HG03097 (cell line): ENCODE data around the gene HTR1D.
A peak's percentile ranks its signal among the peaks of the same experiment; 100 is the strongest.

Experiments used
- ATAC-seq: cut with Tn5 transposase; IDR thresholded peaks from one replicate; pipeline ENCODE4 v1.9.1; 2021; ENCODE audit not compliant: unreplicated experiment, low FRiP score

Gene HTR1D

GRCh38 chr1:23187637-23188036 is 29.7 kb downstream of the HTR1D start:
- ATAC-seq, result no peak

DNA sequence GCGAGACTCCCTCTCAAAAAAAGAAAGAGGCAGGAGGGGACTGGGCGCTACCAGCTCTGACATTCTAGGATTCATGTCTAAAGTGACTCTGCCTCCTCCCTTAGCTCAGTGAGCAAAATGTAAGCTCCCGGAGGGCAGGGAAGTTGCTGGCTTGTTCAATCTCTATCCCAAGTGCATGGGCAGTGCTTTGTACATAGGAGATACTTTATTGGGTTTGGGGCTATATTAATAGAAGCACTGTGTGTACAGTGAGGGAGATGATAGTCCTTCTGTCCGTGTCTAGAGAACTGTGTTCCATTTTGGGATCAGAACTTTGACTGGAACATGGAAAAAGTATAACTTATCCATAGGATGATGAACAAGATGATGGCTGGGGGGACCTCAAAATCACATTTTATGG is 31.9 kb downstream of the HTR1D start:
- ATAC-seq, result no peak

DNA sequence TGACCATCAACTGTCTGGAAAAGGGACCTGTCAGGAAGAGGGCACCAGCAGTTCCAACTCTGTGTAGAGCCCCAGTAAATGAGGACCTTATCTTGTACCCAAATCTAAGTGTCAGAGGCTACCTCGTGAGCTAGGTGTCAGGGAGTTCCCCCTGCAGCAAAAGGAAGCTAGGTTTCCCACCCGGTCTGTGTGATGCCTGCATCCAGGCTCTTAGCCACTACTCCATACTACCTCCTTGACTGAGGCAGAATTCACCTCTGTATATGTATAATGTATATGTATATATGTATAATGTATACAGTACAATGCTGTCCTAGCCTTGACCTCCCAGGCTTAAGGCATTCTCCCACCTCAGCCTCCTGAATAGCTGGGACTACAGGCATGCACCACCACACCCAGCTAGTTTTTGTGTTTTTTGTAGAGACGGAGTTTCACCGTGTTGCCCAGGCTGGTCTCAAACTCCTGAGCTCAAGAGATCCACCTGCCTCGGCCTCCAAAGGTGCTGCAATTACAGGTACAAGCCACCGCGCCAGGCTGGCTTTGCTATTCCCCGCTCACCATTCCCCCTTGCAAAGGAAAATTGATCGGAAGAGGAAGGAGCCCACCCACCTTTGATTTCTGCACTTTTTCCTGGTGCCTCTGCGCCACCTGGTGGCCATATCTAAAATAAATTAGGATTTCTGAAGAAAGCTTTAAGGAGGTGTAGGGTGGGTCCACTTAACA is 32.9 kb downstream of the HTR1D start:
- ATAC-seq, result no peak

GRCh38 chr1:23179862-23180261 is 37.4 kb downstream of the HTR1D start:
- no peak for ATAC-seq

- ATAC-seq, result no peak
These were observed 38.4 kb downstream of the HTR1D start for GRCh38 chr1:23178950-23179349.

DNA sequence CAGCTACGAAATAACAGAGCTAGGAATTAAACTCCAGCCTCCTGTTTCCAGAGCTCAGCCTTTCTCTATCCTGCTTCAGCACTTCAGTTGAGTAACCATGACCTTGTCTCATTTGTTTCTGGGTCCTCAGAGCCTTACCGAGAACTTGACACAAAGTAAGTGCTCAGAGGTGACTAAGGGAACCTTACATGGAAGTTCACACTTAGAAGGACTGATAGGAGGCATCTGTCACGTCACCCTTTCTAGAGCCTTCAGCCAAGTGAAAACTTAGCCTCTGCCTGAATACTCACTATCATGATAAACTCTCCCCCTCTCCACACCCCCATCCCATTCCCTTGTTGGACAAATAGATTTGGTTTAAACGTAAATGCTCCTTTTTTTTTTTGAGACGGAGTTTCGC is 38.9 kb downstream of the HTR1D start:
- ATAC-seq, result no peak

GRCh38 chr1:23177438-23178380 is 39.6 kb downstream of the HTR1D start:
- ATAC-seq, result peak; percentile 72

- ATAC-seq, result no peak
These were observed 40.3 kb downstream of the HTR1D start for GRCh38 chr1:23177031-23177430.

- ATAC-seq, result no peak
These were observed 42.7 kb downstream of the HTR1D start for GRCh38 chr1:23174426-23175110.

- no peak for ATAC-seq
These were observed 46.0 kb downstream of the HTR1D start for GRCh38 chr1:23171181-23171755.

- ATAC-seq, result no peak
These were observed 47.5 kb downstream of the HTR1D start for GRCh38 chr1:23169727-23170335.

DNA sequence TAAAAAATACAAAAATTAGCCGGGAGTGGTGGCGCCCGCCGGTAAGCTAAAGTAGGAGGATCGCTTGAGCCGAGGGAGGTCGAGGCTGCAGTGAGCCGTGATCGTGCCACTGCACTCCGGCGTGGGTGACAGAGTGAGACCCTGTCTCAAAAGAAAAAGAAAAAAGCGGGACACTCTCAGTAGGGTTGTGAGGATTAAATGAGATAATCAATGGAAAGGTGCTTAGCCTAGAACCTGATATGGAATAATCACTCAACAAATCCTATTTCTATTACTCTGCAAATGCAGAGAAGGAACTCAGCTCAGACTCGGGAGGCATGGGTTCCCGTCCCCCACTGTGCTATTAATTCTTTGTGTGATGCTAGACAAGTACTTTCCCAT is 48.1 kb downstream of the HTR1D start:
- no peak for ATAC-seq

DNA sequence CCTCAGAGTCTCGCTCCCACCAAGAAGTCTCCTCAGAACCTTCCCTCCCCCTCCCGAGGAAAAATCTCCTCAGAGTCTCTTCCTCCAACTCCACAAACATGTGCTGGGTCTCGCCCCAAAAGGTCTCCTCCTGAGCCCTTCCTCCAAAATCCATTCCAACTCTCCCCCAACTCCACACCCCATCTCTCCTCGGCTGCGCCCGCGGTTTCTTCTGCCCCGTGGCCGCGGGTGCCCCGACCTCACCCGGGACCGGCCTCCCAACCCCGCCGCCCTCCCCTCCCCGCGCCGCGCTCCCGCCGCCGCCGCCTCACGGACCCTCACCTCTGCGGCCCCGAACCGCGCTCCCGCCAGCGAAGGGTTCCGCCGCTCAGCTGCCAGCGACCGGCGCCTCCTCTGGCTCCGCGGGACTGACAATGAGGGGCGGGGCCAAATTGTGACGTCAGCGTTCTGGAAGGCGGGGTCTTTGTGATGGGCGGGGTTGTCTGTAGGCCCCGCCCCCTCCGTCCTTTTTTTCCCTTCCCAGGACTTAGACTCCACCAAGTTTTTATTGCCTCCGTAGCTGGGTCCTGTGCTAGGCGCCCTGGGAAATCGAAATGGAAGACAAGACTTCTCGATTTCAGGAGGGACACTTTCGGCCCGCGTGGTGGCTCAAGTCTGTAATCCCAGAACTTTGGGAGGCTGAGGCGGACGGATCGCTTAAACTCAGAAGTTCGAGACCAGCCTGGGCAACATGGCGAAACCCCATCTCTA is 48.7 kb downstream of the HTR1D start, which contains the start of gene LUZP1:
Gene LUZP1, minus strand, starts transcription at position 412 of the 750 bp plus-strand sequence.
- ATAC-seq, result peak; percentile 51

DNA sequence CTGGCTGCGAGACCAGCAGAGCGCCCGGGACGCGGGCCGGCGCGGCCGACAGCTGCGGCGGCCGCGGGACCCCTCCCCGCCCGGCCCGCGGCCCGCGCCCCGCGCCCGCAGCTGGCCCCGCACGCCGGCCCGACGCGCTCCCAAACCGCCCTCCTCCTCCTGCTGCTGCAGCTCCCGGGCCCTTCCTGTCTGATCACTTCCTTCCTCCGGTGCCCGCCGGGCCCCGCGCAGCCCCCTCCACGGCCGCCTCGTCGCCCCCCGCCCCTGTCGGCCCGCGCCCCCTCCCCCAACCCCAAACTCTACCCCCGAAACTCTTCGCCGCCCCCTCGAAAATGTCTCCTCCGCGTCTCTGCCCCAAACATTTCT is 49.2 kb downstream of the HTR1D start:
- ATAC-seq, result no peak

- ATAC-seq, result no peak
These were observed 49.8 kb downstream of the HTR1D start for GRCh38 chr1:23167353-23168078.

DNA sequence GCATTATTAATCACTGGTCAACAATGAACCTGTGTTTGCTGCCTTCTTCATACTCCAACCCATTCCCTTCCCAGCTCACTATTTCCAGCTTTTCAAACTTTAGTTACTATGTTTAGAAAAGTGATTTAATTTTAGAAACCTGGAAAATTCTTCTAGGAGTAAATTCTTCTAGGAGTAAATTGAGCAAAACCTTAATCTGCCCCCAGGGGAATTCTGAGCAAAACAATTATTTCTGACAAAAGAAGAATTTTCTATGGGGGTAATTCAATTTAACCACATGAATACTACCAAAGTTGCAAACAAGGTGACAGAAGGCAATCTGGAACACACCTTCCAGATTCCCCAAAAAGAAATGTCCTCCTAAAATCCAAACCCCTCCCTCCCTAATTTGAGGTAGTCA is 50.4 kb downstream of the HTR1D start:
- ATAC-seq, result no peak

GRCh38 chr1:23163395-23163794 is 53.9 kb downstream of the HTR1D start:
- ATAC-seq, result no peak

- no peak for ATAC-seq
These were observed 57.1 kb downstream of the HTR1D start for GRCh38 chr1:23159963-23160877.
